OCI-LY7 (cell line): ENCODE results near the gene ORM2. TPM values are rescaled to one million over a fixed set of nuclear protein-coding genes. Genes with fewer than 3 reads are reported as not detected.

ENCODE experiments used
- BruUV-seq: library from RNA; stranded (reverse); fragments of 400-500 nt; replicated peaks from 2 replicates; lab custom pipeline; 2021; lab: Mats Ljungman, UMichigan
- CTCF ChIA-PET: fragments of 300-600 bp; sonication (Branson Sonifier 250); formaldehyde crosslinking; loops from one replicate; lab custom pipeline; 2022; ENCODE audit warnings: antibody characterized with exemption; ENCODE audit not compliant: unreplicated experiment; lab: Charles Lee
- POLR2A ChIA-PET: fragments of 300-600 bp; sonication (Branson Sonifier 250); formaldehyde crosslinking; loops from one replicate; lab custom pipeline; 2022; ENCODE audit warnings: antibody characterized with exemption; lab: Charles Lee
- DNase-seq: peaks from one replicate; pipeline ENCODE4 v3.0.0-alpha.2; 2015; ENCODE audit warnings: low spot score
- H2AFZ ChIP-seq: fragments of 200-600 bp; sonication (generic), shearing (Covaris generic); 2 replicates; pipeline ENCODE4 v1.6.1; 2014; ENCODE audit warnings: mild to moderate bottlenecking, antibody characterized with exemption, low read length, moderate library complexity
- H3K27ac ChIP-seq: fragments of 200-600 bp; sonication (generic); 2 replicates; pipeline ENCODE4 v1.5.1; 2014; ENCODE audit warnings: mixed run types, low read depth, mild to moderate bottlenecking, moderate library complexity, low read length, inconsistent platforms; ENCODE audit not compliant: poor library complexity, severe bottlenecking
- H3K36me3 ChIP-seq: fragments of 200-600 bp; sonication (generic); 2 replicates; pipeline ENCODE4 v1.6.1; 2014; ENCODE audit warnings: mild to moderate bottlenecking, antibody characterized with exemption, low read length, moderate library complexity, mixed read lengths; ENCODE audit not compliant: insufficient read depth
- H3K4me1 ChIP-seq: fragments of 200-600 bp; sonication (generic); 2 replicates; pipeline ENCODE4 v1.5.1; 2014; ENCODE audit warnings: mild to moderate bottlenecking, low read length; ENCODE audit not compliant: insufficient read depth, poor library complexity, severe bottlenecking
- H3K4me2 ChIP-seq: fragments of 200-600 bp; sonication (generic); 2 replicates; pipeline ENCODE4 v1.6.1; 2014; ENCODE audit warnings: mild to moderate bottlenecking, low read length
- H3K4me3 ChIP-seq: fragments of 200-600 bp; sonication (generic); 2 replicates; pipeline ENCODE4 v1.5.1; 2014; ENCODE audit warnings: mild to moderate bottlenecking, low read depth, low read length; ENCODE audit not compliant: poor library complexity, severe bottlenecking
- H3K79me2 ChIP-seq: fragments of 200-600 bp; sonication (generic); 2 replicates; pipeline ENCODE4 v1.6.1; 2016; ENCODE audit warnings: low read depth, mild to moderate bottlenecking, low read length, moderate library complexity, mixed read lengths; ENCODE audit not compliant: insufficient read depth
- H3K9me2 ChIP-seq: fragments of 200-600 bp; sonication (generic); 2 replicates; pipeline ENCODE4 v1.6.1; 2016; ENCODE audit warnings: mild to moderate bottlenecking, low read length, mixed read lengths; ENCODE audit not compliant: insufficient read depth
- H3K9me3 ChIP-seq: fragments of 200-600 bp; sonication (generic); 2 replicates; pipeline ENCODE4 v1.6.1; 2014; ENCODE audit warnings: mild to moderate bottlenecking, mixed run types, low read length, mixed read lengths
- H4K20me1 ChIP-seq: fragments of 200-600 bp; sonication (generic); 2 replicates; pipeline ENCODE4 v1.6.1; 2014; ENCODE audit warnings: mild to moderate bottlenecking, antibody characterized with exemption, low read length, moderate library complexity, mixed read lengths; ENCODE audit not compliant: insufficient read depth
- EZH2phosphoT487 ChIP-seq: fragments of 200-600 bp; sonication (generic); IDR thresholded peaks from 2 replicates; pipeline ENCODE4 v1.6.1; 2018; ENCODE audit warnings: low read depth, borderline replicate concordance, mild to moderate bottlenecking, mixed run types, antibody characterized with exemption, low read length, moderate library complexity, mixed read lengths
- intact Hi-C: fragments of 100-400 bp; cut with micrococcal nuclease; formaldehyde crosslinking; loops from one replicate; pipeline ENCODE4 v1.10.0; 2022; ENCODE audit not compliant: unreplicated experiment
- total RNA-seq, 2 experiments: library from RNA; depleted of rRNA in 1 of 2; stranded (reverse); fragments of >200 nt in 1 of 2; shearing (Covaris generic) in 1 of 2; gene quantifications; 2 replicates each; pipeline ENCODE4 v1.2.3, GENCODE V29; 2014 to 2022
- TF ChIP-seq, protein P1 (sequence below): fragments of 200-600 bp; sonication (generic); conservative IDR thresholded peaks from 2 replicates; pipeline ENCODE4 v1.5.1; 2014; ENCODE audit warnings: mild to moderate bottlenecking, antibody characterized with exemption, low read length, moderate library complexity, mixed read lengths

Gene ORM2
- total RNA-seq, 2 experiments from 2014 or later: not detected

DNA sequence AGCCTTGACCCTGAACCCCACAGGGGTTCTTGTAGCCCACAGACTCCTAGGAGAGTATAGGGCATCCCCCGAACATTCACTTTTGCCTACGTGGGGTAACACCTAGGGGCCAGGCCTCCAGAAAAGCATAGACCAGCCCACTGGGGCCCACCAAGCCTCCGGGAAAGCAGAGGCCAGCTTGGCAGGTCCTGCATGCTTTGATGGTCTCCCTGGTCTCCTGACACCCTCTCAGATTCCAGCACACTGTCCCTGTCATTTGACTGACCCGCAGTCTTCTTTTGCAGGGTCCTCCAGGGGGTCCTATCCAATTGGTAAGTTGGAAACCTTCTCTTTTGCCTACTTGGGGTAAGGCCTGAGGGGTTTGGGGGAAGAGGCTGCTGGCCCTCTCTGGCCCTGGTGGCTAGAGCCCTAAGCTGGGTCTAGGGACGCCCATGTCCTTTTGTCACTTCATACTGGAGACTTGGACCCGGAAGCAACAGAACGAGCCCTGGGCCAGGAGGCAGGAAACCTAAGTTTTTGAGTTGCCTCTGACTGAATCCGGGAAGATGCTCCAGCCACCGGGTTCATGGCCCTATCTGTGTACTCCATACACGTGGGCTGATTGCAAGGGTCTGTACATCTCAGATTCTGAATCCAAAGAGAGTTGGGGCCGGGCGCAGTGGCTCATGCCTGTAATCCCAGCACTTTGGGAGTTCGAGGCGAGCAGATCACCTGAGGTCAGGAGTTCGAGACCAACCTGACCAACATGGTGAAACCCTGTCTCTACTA lies 27.7 kb upstream of the ORM2 start:
- Histone ChIP-seq H2AFZ (no peak overlapping the region), H3K4me1 (no peaks in the 10 kb centered on the region), H3K79me2 (no peaks in the 10 kb centered on the region), H3K9me3 (no peaks in the 10 kb centered on the region), H3K36me3 (no peaks in the 10 kb centered on the region), H4K20me1 (no peaks in the 10 kb centered on the region), H3K27ac (no peak overlapping the region), H3K4me3 (no peak overlapping the region), H3K4me2 (no peak overlapping the region), H3K9me2 (no peaks in the 10 kb centered on the region)
- DNase-seq: no peak
- POLR2A ChIA-PET: no interaction called here
- CTCF ChIA-PET: no interaction called here
- intact Hi-C loops: no loop called here
- no TSS peak for BruUV-seq
- TF ChIP-seq EZH2phosphoT487: no peak

DNA sequence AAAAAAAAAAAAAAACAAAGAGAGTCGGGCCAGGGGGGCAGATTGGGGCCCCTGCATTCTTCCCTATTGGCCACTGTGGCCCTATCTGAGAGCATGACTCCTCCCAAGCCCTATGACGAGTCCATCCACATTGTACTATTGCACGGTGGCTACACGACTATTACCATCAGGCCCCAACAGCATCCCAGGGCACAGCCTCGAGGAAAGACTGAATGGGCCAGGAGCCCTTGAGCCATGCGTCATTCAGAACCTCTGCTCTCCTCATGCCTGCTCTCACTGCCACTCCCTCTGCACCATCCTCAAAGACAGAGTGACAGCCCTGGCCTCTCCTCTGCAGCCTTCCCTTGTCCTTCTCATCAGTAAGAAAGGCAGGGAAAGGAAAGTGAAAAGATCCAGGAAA lies 26.9 kb upstream of the ORM2 start:
- no peak for TF ChIP-seq EZH2phosphoT487
- TF ChIP-seq, protein P1, sequence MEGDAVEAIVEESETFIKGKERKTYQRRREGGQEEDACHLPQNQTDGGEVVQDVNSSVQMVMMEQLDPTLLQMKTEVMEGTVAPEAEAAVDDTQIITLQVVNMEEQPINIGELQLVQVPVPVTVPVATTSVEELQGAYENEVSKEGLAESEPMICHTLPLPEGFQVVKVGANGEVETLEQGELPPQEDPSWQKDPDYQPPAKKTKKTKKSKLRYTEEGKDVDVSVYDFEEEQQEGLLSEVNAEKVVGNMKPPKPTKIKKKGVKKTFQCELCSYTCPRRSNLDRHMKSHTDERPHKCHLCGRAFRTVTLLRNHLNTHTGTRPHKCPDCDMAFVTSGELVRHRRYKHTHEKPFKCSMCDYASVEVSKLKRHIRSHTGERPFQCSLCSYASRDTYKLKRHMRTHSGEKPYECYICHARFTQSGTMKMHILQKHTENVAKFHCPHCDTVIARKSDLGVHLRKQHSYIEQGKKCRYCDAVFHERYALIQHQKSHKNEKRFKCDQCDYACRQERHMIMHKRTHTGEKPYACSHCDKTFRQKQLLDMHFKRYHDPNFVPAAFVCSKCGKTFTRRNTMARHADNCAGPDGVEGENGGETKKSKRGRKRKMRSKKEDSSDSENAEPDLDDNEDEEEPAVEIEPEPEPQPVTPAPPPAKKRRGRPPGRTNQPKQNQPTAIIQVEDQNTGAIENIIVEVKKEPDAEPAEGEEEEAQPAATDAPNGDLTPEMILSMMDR: no peak
- CTCF ChIA-PET: no interaction called here
- POLR2A ChIA-PET: no interaction called here
- no peaks in the 10 kb centered on the region for H4K20me1 ChIP-seq
- no peaks in the 10 kb centered on the region for H3K79me2 ChIP-seq
- no peak overlapping the region for H3K4me3 ChIP-seq
- H3K4me1 ChIP-seq: no peaks in the 10 kb centered on the region
- intact Hi-C loops: no loop called here
- H3K36me3 ChIP-seq: no peaks in the 10 kb centered on the region
- H3K9me2 ChIP-seq: no peaks in the 10 kb centered on the region
- no peaks in the 10 kb centered on the region for H3K9me3 ChIP-seq
- no peak overlapping the region for H3K4me2 ChIP-seq
- BruUV-seq: no TSS peak
- no peak overlapping the region for H3K27ac ChIP-seq
- H2AFZ ChIP-seq: no peak overlapping the region
- no peak for DNase-seq

DNA sequence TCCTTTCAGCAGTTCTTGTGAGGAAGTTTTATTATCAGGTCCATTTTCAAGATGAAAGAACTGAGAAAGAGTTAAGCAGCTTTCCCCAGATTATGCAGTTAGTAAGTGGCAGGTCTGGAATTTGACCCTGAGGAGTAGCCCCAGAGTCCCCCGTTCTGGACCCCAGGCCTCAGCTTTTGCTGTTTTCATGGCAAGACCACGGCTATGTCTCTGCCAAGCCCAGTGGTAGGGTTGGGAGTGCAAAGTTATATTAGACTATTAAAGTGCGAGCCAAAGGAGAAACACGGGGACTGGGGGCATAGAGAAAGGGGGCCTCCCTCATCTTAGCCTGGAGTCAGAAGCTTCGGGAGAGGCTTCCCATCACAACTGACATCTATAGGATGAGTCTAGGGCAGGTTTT lies 26.1 kb upstream of the ORM2 start:
- POLR2A ChIA-PET: no interaction called here
- Histone ChIP-seq H3K9me2 (no peaks in the 10 kb centered on the region), H2AFZ (no peak overlapping the region), H3K9me3 (no peaks in the 10 kb centered on the region), H3K36me3 (no peaks in the 10 kb centered on the region), H3K4me1 (no peaks in the 10 kb centered on the region), H3K4me2 (no peak overlapping the region), H3K27ac (no peak overlapping the region), H3K4me3 (no peak overlapping the region), H3K79me2 (no peaks in the 10 kb centered on the region), H4K20me1 (no peaks in the 10 kb centered on the region)
- intact Hi-C loops: no loop called here
- CTCF ChIA-PET: no interaction called here
- TF ChIP-seq, protein P1: no peak
- TF ChIP-seq EZH2phosphoT487: no peak
- no peak for DNase-seq
- no TSS peak for BruUV-seq
